ENCODE results near the gene MYO3B. TPM values are rescaled to one million over a fixed set of nuclear protein-coding genes. Genes with fewer than 3 reads are reported as not detected.

The MYO3B gene
- total and polyA plus RNA-seq, 2 of the 8 experiments (the other 6 are each of a cell fraction or from before 2014, with no cell fraction given): 0.17 to 0.19 TPM

DNA sequence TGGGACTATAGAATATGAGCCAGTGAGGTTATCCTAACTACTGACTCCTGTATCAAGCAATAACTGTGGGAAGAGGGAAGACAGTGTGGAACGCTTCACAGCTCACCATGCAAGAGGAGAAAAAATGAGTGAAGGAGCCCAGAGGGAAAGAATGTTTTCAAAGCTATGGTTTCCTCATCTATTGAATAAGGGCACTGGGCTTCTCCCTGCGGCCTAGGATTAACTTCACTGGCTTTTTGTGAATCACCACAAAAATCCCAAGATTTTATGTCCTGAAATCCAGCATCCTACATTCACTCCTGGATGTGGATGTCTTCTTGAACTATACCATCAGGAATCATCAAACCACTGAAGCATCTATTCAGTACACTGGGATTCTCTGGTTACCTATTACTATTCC lies 492.7 kb downstream of the MYO3B start:
- DNase-seq (ENCODE audit: low read depth in 1 of 2, low spot score in 2 of 2) (no peak), FAIRE-seq (no peak)
- TF ChIP-seq HDAC2 (IDR thresholded peaks at IDR 0.05; ENCODE audit: borderline replicate concordance in 1 of 2, low read depth in 2 of 2, low read length in 2 of 2): no peak
- no peak for TF ChIP-seq CREB1 (IDR thresholded peaks at IDR 0.05)
- TF ChIP-seq NRF1 (IDR thresholded peaks at IDR 0.05; ENCODE audit: low read depth, low read length): no peak
- TF ChIP-seq, protein P1, sequence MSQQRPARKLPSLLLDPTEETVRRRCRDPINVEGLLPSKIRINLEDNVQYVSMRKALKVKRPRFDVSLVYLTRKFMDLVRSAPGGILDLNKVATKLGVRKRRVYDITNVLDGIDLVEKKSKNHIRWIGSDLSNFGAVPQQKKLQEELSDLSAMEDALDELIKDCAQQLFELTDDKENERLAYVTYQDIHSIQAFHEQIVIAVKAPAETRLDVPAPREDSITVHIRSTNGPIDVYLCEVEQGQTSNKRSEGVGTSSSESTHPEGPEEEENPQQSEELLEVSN (IDR thresholded peaks at IDR 0.05): no peak
- no peak for TF ChIP-seq RNF2 (IDR thresholded peaks at IDR 0.05; ENCODE audit: borderline replicate concordance, low read depth, low read length, missing control alignments, poor library complexity, severe bottlenecking)
- TF ChIP-seq POLR2AphosphoS5 (IDR thresholded peaks at IDR 0.05; ENCODE audit: low read depth, low read length): no peak
- no peak for TF ChIP-seq EP300 (IDR thresholded peaks at IDR 0.05; ENCODE audit: borderline replicate concordance in 1 of 2, low read depth in 2 of 2, low read length in 2 of 2)
- no peak for TF ChIP-seq CEBPB (IDR thresholded peaks at IDR 0.05; ENCODE audit: low read depth, low read length)
- no peak for TF ChIP-seq POLR2A (IDR thresholded peaks at IDR 0.05; ENCODE audit: control extremely low read depth in 1 of 2, low read depth in 2 of 2, low read length in 2 of 2)
- TF ChIP-seq CBX5 (IDR thresholded peaks at IDR 0.05; ENCODE audit: low read depth, low read length): no peak
- Histone ChIP-seq H3K56ac (replicated peaks; ENCODE audit: insufficient read length, low read depth, low read length) (no peak overlapping the region), H3K27ac (ENCODE audit: low read depth, low read length) (no peak overlapping the region), H3K79me2 (ENCODE audit: control insufficient read depth in 1 of 2, insufficient read depth in 2 of 2, low read length in 2 of 2) (no peaks in the 10 kb centered on the region), H3K79me1 (ENCODE audit: low read depth, low read length) (no peaks in the 10 kb centered on the region), H3K18ac (ENCODE audit: extremely low read depth, low read length) (no peak overlapping the region), H2AK5ac (ENCODE audit: low read depth, low read length) (no peak overlapping the region), H2AFZ (ENCODE audit: low read length) (no peak overlapping the region), H3K4me1 (replicated peaks in 1 of 4; ENCODE audit: control insufficient read depth in 3 of 4, insufficient read depth in 4 of 4, low read length in 3 of 4) (no peaks in the 10 kb centered on the region), H4K91ac (replicated peaks; ENCODE audit: insufficient read length, low read length) (no peak overlapping the region), H2BK12ac (ENCODE audit: low read depth, low read length) (no peak overlapping the region), H3K9me3 (ENCODE audit: insufficient read depth in 2 of 2, low read depth in 1 of 2, low read length in 1 of 2) (no peaks in the 10 kb centered on the region), H4K8ac (ENCODE audit: extremely low read depth, insufficient read depth, low read length) (no peak overlapping the region), H3K36me3 (ENCODE audit: control insufficient read depth in 2 of 4, insufficient read depth in 4 of 4, low read length in 3 of 4) (no peaks in the 10 kb centered on the region), H3K23me2 (ENCODE audit: low read depth, low read length) (no peaks in the 10 kb centered on the region), H2BK15ac (ENCODE audit: low read length) (no peak overlapping the region), H3K4me2 (ENCODE audit: insufficient read depth in 1 of 2, low read depth in 2 of 2, low read length in 2 of 2) (no peak overlapping the region), H3K9ac (replicated peaks in 1 of 4; ENCODE audit: extremely low read depth in 1 of 4, low read depth in 3 of 4, low read length in 3 of 4) (no peak overlapping the region), H3K4me3 (ENCODE audit: extremely low read depth in 1 of 4, insufficient read depth in 2 of 4, low read depth in 3 of 4, low read length in 4 of 4) (no peak overlapping the region), H3K23ac (ENCODE audit: insufficient read length) (no peak overlapping the region), H4K20me1 (replicated peaks in 1 of 2; ENCODE audit: control insufficient read depth in 1 of 2, insufficient read depth in 2 of 2, low read length in 2 of 2) (no peaks in the 10 kb centered on the region), H2BK120ac (replicated peaks; ENCODE audit: low read depth, low read length) (no peak overlapping the region), H2BK20ac (ENCODE audit: low read length) (no peak overlapping the region), H3K27me3 (replicated peaks in 1 of 4; ENCODE audit: control insufficient read depth in 3 of 4, extremely low read depth in 1 of 4, insufficient read depth in 3 of 4, low read length in 3 of 4) (no peaks in the 10 kb centered on the region), H3K14ac (ENCODE audit: insufficient read length) (no peak overlapping the region), H2BK5ac (ENCODE audit: low read depth, low read length) (no peak overlapping the region), H3K4ac (replicated peaks; ENCODE audit: insufficient read length, low read depth, low read length) (no peak overlapping the region), H4K5ac (ENCODE audit: insufficient read length, low read depth, low read length) (no peak overlapping the region)
- POLR2A ChIA-PET (ENCODE audit: partially characterized antibody): interaction anchor here (0.7 kb wide), 1 partner anchor 235 kb away, joined by 4 read pairs; no protein-coding TSS in a partner anchor
- 92% methylated on average over 2 of the region's 2 CpGs; no CpG with 5 or more reads in 1 of the 2 experiments for WGBS, 2 experiments (ENCODE audit: extremely low coverage in 1 of 2, insufficient coverage in 1 of 2, insufficient read length in 1 of 2, insufficient replicate concordance in 2 of 2, low coverage in 1 of 2, low lambda C conversion rate in 2 of 2, missing lambda C conversion rate in 1 of 2)
- CTCF ChIA-PET (ENCODE audit: partially characterized antibody): interaction anchor here (0.6 to 1.5 kb wide), 4 partner anchors 15 to 1221 kb away, joined by 3 read pairs; no protein-coding TSS in a partner anchor
